G401 (cell line): ENCODE data around the gene TLR9. TPM values are rescaled to one million over a fixed set of nuclear protein-coding genes. Genes with fewer than 3 reads are reported as not detected.

Experiments
- DNase-seq: peaks from one replicate; pipeline ENCODE4 v3.0.0-alpha.2; 2015; ENCODE audit warnings: low spot score
- in situ Hi-C: cut with HindIII; loops from 2 replicates; pipeline ENCODE4 v1.10.0; 2016; ENCODE audit warnings: low sequenced_read_pairs, mixed read lengths
- total RNA-seq: library from RNA; depleted of rRNA; stranded (reverse); fragments of >200 nt; shearing (Covaris generic); gene quantifications from 2 replicates; pipeline ENCODE4 v1.2.3, GENCODE V29; 2014

The TLR9 gene
- total RNA-seq, 1 experiment from 2014 or later = 0.07 TPM

DNA sequence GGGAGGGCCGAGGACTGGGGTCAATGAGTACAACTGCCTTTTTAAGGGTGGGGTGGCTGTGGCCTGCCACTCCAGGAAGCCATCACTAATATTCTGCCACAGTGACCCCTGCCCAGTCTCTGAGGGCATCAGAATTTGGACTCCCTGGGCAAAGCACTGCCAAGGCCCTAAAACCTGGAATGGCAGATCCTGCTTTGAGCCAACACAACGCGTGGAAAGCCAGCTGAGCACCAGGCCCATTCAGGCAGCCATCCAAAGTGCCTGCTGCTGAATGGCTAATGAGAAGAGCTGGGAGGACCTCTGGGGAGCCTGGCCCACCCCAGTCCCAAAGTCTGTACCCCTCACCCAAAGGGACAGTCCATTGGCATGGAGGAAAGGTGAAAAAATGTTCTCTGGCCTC is 8.5 kb upstream of the TLR9 start:
- DNase-seq = peak; percentile 67
- in situ Hi-C loops = no loop called here

DNA sequence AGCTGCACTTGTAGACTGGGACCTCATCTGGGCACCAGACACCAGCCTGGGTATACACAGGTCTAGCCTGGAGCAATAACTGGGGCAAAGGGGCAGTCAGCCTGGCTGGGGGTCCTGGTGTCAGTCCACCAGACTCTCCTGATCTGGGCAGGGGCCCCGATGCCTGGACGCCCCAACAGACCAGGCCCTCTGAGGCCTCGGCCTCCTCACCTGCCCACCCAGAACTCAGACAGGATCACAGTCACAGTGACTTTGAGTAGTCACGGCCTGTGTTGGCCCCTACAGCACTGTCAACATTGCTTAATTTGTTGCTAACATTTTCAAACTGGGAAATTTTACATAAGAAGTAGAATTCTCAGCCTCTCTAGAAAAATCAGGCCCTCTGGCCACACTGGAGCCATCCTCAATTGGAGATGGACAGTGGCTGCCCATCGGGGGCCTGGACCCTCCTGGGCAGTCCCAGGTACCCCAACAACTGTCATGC is 7.7 kb upstream of the TLR9 start:
- in situ Hi-C loops = no loop called here
- no peak for DNase-seq

DNA sequence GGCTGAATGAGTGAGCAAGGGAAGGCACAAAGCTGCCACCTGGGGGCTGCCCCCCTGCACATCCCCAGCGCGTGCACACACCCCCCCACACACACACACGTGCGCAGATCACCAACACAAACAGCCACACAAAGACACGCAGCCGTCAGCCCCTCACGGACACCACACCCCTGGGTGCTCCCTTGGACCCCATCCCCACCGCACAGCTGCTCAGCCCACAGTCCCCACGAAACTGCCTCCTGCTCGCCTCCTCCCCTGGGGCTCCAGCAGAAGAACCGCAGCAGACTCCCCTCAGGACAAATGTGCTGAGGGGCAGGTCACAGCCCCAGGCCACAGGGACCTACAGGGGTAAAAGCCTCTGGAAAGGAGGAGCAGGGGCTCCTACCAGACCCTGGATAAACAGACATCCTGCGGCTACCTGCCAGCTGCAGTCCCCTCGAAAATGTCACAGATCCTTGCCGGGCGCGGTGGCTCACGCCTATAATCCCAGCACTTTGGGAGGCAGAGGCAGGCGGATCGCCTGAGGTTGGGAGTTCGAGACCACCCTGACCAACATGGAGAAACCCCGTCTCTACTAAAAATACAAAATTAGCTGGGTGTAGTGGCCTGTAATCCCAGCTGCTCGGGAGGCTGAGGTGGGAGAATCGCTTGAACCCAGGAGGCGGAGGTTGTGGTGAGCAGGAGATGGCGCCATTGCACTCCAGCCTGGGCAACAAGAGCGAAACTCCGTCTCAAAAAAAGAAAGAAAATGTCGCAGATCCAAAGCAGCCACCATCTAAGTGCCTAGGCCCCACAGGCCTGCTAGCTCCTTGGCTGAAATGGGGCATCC is 7.0 kb upstream of the TLR9 start:
- no peak for DNase-seq
- in situ Hi-C loops = no loop called here

DNA sequence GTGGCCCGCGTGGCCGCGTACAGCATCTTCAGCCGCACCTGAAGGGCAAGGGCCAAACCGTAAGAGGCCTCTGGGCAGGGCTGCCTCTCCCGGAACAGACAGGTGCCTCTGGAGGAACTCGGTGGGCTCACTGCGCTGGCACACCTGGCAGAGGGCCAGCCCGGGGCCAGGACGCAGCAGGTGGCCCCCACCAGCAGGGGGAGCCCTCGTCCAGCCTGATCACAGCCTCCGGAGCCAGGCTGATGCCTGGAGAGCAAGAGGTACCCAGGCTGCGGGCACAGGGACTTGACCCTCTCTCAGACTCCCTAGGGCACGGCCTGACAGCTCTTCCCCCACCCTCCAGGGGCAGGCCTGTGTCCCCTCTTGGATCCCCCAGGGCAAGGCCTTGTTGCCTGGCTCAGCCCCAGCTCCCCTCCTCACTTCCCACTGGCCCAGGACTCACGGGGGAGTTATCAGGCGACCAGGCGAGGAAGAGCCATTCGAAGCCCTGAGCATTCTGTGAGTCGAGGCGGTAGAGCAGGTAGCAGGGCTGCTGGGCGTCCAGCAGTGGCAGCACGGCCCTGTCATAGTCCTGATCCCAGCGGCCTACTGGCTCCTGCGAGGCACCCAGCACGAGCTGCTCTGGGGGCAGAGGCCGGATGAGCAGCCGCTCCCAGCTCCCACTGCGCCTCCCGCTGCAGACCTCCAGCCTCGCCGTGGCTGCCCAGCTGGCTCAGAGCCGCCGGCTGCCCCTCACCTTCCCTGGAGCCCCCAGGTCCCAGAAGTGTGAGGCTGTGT is 6.2 kb upstream of the TLR9 start:
- DNase-seq = no peak
- in situ Hi-C loops = no loop called here

DNA sequence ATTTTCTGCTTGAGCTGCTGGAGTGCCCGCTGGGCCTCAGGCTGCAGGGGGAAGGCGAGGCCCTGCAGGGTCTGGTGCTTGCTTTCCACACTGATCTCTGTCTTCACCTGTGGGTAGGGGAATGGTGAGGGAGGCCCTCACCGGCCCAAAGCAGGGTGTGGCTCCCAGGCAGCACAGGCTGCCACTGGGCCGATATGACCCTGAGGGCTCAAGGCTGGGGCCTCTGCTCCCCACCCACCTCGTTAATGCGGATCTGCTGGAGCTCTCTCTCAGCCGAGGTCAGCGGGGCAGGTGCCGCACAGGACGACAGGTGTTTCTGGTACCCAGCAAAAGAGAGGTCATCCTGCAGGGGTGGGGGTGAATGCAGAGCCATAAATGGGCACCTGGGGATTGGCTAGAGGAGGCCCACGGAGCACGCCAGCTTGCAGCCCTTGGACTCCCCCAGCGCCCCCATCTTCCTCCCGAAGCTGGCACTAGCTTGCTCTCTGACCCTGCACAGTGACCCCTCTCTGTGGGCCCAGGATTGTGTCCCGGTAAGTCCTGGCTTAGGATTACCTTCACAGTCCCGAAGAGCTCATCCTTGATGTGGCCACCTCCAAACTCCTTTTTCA is 5.5 kb upstream of the TLR9 start:
- DNase-seq = no peak
- in situ Hi-C loops = no loop called here

DNA sequence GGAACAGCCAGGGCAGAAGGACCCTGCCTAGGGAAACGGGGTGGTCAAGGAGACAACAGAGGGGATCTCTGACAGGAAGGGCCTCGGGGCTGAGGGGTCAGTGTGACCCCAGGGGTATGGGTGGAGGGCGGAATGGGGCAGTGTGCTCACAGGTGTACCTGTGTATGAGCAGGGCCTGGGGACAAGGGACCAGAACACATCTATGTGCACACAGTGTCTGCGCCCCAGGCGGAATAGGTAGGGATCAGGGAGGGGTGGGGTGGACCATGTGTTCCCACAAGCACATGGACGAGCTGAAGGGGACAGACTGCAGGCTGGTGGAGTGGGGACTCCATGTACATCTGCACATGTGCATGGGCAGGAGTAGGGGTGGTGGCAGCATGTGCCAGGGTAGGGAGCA is 5.0 kb upstream of the TLR9 start:
- in situ Hi-C loops = no loop called here
- no peak for DNase-seq

DNA sequence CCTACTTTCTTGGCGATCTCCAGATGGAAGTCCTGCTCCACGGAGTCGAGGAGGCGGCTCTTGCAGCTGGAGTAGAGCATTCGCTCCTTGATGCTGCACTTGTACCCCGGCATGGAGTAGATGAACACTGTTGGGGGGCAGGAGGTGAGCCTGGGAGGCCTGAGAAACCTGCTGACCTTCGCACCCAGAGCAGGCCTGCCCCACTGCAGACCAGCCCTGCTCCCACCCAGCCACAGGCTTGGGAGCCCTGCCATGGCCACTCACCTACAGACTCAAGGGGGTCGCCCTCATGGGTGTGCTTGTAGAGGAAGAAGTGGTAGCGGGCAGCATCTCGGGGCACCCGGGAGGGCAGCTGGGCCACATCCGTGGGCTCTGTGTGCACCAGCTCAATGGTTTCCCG is 4.2 kb upstream of the TLR9 start:
- no peak for DNase-seq
- in situ Hi-C loops = no loop called here

DNA sequence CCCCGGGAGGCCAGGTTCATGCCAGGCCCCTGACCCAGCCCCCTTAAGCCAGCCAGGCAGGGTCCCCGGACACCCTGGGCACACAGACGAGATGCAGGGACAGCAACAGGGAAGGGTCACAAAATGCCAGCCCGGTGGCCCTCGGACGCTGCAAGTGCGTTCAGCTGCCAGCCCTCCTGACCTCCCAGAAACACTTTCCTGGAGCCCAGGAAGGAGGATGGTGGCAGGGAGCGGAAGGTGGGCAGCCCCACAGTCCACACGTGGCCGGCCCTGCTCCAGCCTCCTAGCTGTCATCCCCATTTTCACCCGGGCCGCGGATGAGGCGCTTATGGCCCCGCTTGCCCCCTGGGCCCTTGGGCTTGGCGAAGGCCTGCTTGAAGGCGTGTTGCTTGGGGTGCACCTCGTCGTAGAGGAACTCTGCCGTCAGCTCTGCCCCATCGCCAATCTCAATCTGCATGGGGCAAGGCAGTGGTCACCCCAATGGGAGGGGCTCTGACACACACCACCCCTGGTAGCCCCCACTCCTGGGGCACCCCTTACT is 3.4 kb upstream of the TLR9 start:
- in situ Hi-C loops = no loop called here
- DNase-seq = no peak

DNA sequence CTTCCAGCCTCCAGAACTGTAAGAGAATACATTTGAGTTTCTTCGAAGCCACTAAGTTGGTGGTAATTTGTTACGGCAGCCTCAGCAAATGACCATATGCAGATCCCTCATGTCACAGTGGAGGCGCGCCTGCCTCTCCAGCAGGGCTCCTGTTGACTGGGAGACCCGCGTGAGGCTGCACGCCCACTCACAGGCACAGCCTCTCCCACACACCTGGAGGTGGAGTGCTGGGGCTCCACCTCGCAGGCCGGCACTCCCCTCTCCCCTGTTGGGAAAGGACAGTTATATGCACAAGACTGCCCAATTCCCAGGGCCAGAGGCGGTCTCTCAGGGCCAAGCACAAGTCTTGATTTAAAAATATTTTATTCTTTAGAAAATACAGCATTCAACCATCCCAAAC is 2.8 kb upstream of the TLR9 start:
- no peak for DNase-seq
- in situ Hi-C loops = no loop called here

DNA sequence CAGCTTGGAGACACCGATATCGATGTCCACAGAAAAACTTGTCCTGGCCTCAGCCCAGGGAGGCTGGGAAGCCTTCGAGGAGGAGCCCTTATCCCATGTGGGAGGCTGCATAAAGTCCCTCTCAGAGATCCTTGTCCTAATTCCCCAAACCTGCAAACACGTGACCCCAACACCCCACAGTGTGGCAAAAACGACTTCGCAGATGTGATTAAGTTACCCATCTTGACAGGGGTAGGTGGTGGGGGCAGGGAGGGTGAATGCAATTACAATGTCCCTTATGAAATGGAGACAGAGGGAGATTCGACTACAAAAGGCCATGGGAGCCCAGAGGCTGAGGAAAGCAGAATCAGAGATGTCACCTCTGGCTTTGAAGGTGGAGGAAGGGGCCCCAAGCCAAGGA is 2.3 kb upstream of the TLR9 start:
- DNase-seq = no peak
- in situ Hi-C loops = no loop called here

DNA sequence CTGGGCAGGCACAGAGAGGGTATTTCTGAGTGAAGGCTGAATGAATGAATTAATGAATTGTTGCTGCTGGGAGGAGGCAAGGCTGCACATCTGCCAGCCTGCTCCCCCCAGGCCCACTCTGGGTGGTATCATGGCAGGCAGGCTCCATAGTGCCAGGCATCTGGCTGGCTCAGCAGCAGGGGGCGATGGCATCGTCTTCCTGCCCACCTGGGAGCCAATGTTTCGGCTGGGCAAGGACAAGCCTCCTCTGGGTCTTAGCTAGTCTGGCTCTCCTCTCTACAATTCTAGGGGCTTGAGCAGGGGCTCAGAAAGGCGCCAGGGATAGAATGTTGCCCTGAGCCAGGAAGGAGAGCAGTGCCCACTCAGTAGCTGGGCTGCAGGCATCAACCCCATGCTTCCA is 1.7 kb upstream of the TLR9 start:
- DNase-seq = no peak
- in situ Hi-C loops = no loop called here

DNA sequence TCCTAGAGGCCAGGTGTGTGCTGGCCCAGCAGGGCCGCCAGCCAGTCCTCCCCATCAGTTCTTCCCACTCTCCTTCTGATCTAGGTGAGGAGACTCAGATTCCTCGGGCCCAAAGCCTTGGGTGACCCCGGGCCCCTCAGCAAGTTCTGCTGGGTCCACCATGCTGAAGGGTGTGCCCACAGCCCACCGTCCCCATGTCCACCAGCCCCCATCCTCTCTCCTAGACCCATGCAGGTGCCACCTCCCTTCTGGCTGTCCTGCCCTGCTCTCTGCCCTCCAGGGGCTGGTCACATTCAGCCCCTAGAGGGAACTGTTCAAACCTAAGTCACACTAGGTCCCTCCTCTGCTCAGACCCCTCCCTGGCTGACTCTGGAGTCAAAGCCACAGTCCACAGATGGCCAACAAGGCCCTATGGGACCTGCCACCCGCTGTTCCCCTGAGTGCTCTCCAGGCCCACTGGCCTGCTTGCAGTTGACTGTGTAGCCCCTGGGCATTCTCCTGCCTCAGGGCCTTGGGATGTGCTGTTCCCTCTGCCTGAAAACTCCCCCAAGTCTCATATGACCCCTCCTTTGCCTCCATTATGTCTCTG is 878 bp upstream of the TLR9 start:
- DNase-seq = no peak
- in situ Hi-C loops = no loop called here

DNA sequence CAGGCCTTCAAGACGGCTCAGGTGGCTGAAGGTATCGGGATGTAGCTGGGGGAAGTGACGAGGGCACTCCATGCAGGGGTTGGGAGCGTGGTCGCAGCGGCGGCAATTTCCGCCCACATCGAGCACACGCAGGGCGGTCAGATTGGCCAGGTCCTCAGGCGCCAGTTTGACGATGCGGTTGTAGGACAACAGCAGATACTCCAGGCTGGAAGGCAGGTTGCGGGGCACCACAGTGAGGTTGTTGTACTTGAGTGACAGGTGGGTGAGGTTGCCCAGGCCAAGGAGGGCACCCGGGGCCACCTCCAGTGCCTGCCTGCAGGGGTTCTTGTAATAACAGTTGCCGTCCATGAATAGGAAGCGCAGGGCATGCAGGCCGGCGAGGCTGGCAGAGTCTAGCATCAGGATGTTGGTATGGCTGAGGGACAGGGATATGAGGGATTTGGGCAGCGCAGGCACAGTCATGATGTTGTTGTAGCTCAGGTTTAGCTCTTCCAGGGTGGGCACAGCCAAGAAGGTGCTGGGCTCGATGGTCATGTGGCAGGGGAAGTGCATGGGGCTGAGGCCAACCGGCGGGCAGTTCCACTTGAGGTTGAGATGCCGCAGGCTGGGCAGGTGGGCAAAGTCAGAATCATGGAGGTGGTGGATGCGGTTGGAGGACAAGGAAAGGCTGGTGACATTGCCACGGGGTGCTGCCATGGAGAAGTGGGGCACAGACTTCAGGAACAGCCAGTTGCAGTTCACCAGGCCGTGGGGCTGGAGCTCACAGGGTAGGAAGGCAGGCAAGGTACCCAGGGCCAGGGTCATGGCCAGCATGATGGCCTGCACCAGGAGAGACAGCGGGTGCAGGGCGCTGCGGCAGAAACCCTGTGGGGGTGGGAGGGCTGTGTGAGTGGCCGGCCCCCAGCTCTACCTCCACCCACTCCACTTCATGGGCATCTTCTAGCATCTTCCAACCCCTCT is 1.7 kb downstream of the TLR9 start:
- no peak for DNase-seq
- in situ Hi-C loops = no loop called here

DNA sequence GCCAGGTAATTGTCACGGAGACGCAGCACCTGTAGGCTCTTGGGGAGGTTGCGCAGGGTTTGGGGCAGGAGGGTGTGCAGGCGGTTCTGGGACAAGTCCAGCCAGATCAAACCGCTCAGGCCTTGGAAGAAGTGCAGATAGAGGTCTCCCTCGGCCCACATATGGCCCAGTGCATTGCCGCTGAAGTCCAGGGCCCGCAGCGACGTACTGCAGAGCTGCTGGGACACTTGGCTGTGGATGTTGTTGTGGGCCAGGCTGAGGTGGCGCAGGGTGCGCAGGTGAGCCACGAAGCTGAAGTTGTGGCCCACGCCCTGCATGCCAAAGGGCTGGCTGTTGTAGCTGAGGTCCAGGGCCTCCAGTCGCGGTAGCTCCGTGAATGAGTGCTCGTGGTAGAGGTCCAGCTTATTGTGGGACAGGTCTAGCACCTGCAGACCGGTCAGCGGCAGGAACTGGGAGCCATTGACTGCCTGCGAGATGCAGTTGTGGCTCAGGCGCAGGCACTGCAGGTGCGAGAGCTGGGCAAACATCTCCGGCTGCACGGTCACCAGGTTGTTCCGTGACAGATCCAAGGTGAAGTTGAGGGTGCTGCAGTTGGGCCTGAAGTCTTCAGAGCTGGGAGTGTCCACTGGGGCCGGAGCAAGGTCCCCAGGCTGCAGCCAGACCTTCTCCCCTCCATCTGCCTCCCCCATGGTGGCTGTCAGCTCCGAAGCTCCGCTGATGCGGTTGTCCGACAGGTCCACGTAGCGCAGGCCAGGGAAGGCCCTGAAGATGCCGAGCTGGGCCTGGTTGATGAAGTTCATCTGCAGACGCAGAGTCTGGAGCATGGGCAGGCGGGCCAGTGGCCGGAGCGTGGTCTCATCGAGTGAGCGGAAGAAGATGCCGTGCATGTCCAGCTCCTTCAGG is 2.9 kb downstream of the TLR9 start:
- in situ Hi-C loops = no loop called here
- peak; percentile 60 for DNase-seq

DNA sequence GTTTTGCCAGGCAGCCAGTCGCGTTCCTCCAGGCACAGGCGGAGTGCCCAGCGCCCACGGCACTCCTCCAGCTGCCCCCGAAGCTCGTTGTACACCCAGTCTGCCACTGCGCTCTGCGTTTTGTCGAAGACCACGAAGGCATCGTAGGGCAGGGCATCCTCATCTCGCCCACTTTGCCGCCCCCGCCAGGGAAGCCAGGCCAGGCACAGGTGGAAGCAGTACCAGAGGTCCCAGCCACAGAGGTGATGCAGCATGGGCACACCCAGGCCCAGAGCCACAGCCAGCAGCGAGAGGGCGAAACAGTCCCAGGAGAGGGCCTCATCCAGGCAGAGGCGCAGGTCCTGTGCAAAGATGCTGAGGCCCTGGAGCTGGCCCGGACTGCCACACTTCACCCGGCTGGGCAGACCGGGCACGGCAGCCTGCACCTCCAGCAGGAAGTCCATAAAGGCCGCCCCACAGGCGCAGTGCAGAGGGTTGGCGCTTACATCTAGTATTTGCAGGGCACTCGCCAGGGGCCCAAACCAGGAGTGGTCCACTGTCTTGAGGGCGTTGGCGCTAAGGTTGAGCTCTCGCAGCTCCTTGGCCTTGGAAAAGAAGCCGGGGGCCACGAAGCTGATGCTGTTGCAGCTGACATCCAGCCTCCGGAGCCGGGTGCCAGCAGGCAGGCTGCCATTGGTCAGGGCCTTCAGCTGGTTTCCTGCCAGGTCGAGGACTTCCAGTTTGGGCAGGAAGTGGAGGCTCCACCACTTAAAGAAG is 3.7 kb downstream of the TLR9 start:
- DNase-seq = no peak
- in situ Hi-C loops = no loop called here

DNA sequence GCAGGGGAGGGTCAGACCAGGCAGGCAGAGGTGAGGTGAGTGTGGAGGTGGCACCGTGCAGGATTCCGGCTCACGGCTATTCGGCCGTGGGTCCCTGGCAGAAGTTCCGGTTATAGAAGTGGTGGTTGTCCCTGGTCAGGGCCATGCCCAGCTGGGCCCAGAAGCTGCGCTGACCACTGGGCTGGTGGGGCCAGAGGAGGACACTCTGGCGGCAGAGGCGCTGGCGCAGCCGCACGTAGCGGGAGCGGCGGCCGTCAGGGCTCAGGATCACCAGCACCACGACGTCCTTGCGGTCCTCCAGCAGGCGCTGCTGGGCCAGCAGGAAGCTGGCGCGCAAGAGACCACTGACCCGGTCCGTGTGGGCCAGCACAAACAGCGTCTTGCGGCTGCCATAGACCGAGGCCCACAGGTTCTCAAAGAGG is 4.3 kb downstream of the TLR9 start:
- in situ Hi-C loops = no loop called here
- DNase-seq = no peak
